ENCODE data around the gene KLHL22.

Gene KLHL22

GRCh38 chr22:20436307-20436767, 59.3 kb downstream of the KLHL22 start:
- no peak for FAIRE-seq
- DNase-seq (ENCODE audit: insufficient read length, low spot score) = no peak
- TF ChIP-seq PAX5 (IDR thresholded peaks at IDR 0.05; ENCODE audit: insufficient read depth, low read length, severe bottlenecking) (no peak), POU2F2 (IDR thresholded peaks at IDR 0.05; ENCODE audit: low read depth, low read length) (no peak), TAF1 (IDR thresholded peaks at IDR 0.05; ENCODE audit: low read depth, low read length) (no peak), SPI1 (IDR thresholded peaks at IDR 0.05; ENCODE audit: low read depth, low read length) (no peak), POLR2AphosphoS5 (IDR thresholded peaks at IDR 0.05; ENCODE audit: low read depth, low read length) (no peak), POLR2A (IDR thresholded peaks at IDR 0.05; ENCODE audit: low read depth, low read length) (no peak)

- FAIRE-seq (no peak), DNase-seq (ENCODE audit: insufficient read length, low spot score) (no peak)
- TF ChIP-seq SPI1 (IDR thresholded peaks at IDR 0.05; ENCODE audit: low read depth, low read length) (no peak), PAX5 (IDR thresholded peaks at IDR 0.05; ENCODE audit: insufficient read depth, low read length, severe bottlenecking) (no peak), POU2F2 (IDR thresholded peaks at IDR 0.05; ENCODE audit: low read depth, low read length) (no peak), POLR2AphosphoS5 (IDR thresholded peaks at IDR 0.05; ENCODE audit: low read depth, low read length) (no peak), TAF1 (IDR thresholded peaks at IDR 0.05; ENCODE audit: low read depth, low read length) (no peak), POLR2A (IDR thresholded peaks at IDR 0.05; ENCODE audit: low read depth, low read length) (no peak)
Measured at GRCh38 chr22:20435436-20436306, 59.9 kb downstream of the KLHL22 start.

GRCh38 chr22:20434773-20435172, 60.8 kb downstream of the KLHL22 start:
- no peak for TF ChIP-seq POLR2AphosphoS5 (IDR thresholded peaks at IDR 0.05; ENCODE audit: low read depth, low read length)
- TF ChIP-seq POLR2A (IDR thresholded peaks at IDR 0.05; ENCODE audit: low read depth, low read length) = no peak
- TF ChIP-seq TAF1 (IDR thresholded peaks at IDR 0.05; ENCODE audit: low read depth, low read length) = no peak
- TF ChIP-seq POU2F2 (IDR thresholded peaks at IDR 0.05; ENCODE audit: low read depth, low read length) = no peak
- no peak for TF ChIP-seq SPI1 (IDR thresholded peaks at IDR 0.05; ENCODE audit: low read depth, low read length)
- TF ChIP-seq PAX5 (IDR thresholded peaks at IDR 0.05; ENCODE audit: insufficient read depth, low read length, severe bottlenecking) = no peak
- FAIRE-seq (no peak), DNase-seq (ENCODE audit: insufficient read length, low spot score) (no peak)

DNA sequence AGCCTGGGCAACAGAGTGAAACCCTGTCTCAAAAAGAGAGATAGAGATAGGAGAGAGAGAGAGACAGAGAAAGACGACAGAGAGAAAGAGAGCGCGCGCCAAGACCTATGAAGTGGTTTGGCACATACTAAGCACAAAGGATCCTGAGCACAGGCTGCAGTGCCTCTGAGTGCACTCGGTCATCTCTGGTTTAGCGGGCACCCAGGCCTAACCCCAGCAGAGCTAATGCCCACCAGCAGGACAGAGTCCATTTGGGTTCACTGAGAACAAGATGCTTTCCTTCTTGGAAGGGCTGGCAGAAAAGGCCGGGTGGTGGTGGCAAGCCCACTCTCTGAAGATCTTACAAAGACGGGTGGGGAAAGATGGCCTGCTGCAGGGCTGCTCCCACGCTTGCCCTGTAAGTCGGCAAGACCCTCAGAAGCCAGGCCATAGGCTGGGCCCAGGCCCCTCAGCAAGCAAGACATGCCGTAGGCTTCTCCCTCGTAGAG, 61.3 kb downstream of the KLHL22 start:
- no peak for FAIRE-seq
- no peak for TF ChIP-seq POLR2A (IDR thresholded peaks at IDR 0.05; ENCODE audit: low read depth, low read length)
- no peak for TF ChIP-seq POLR2AphosphoS5 (IDR thresholded peaks at IDR 0.05; ENCODE audit: low read depth, low read length)
- TF ChIP-seq SPI1 (IDR thresholded peaks at IDR 0.05; ENCODE audit: low read depth, low read length) = no peak
- no peak for TF ChIP-seq POU2F2 (IDR thresholded peaks at IDR 0.05; ENCODE audit: low read depth, low read length)
- TF ChIP-seq TAF1 (IDR thresholded peaks at IDR 0.05; ENCODE audit: low read depth, low read length) = no peak
- TF ChIP-seq PAX5 (IDR thresholded peaks at IDR 0.05; ENCODE audit: insufficient read depth, low read length, severe bottlenecking) = no peak
- no peak for DNase-seq (ENCODE audit: insufficient read length, low spot score)

DNA sequence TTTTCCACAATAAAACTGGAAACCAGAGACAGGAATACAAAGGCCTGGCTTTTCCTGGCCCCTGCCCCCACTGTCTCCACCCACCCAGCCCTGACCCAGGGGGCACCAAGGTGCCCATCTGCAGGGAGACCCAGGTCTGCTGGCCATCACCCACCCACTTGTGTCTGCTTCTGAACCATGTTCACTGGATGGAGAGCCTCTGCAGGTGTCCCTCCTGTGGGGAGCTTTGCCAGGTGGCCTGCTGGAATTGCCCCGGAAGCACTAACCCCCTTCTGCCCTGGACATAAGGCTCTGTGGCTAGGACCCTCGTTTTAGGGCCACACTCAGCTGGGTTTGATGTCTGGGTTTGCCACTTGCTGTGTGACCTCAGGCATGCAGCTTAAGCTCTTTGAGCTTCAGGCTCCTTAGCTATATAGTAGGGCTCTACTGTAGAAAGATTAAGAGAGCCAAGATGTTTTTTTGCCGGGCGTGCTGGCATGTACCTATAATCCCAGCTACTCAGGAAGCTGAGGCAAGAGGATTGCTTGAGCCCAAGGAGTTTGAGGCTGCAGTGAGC, 61.8 kb downstream of the KLHL22 start:
- no peak for DNase-seq (ENCODE audit: insufficient read length, low spot score)
- no peak for FAIRE-seq
- TF ChIP-seq POU2F2 (IDR thresholded peaks at IDR 0.05; ENCODE audit: low read depth, low read length) (no peak), POLR2A (IDR thresholded peaks at IDR 0.05; ENCODE audit: low read depth, low read length) (no peak), SPI1 (IDR thresholded peaks at IDR 0.05; ENCODE audit: low read depth, low read length) (no peak), TAF1 (IDR thresholded peaks at IDR 0.05; ENCODE audit: low read depth, low read length) (no peak)

- TF ChIP-seq POLR2A (IDR thresholded peaks at IDR 0.05; ENCODE audit: low read depth, low read length) (no peak), TAF1 (IDR thresholded peaks at IDR 0.05; ENCODE audit: low read depth, low read length) (no peak), POLR2AphosphoS5 (IDR thresholded peaks at IDR 0.05; ENCODE audit: low read depth, low read length) (no peak), SPI1 (IDR thresholded peaks at IDR 0.05; ENCODE audit: low read depth, low read length) (no peak), PAX5 (IDR thresholded peaks at IDR 0.05; ENCODE audit: insufficient read depth, low read length, severe bottlenecking) (no peak), POU2F2 (IDR thresholded peaks at IDR 0.05; ENCODE audit: low read depth, low read length) (no peak)
- FAIRE-seq (no peak), DNase-seq (ENCODE audit: insufficient read length, low spot score) (no peak)
Measured at GRCh38 chr22:20433191-20433590, 62.4 kb downstream of the KLHL22 start.

GRCh38 chr22:20432244-20432686, 63.3 kb downstream of the KLHL22 start:
- TF ChIP-seq POLR2AphosphoS5 (IDR thresholded peaks at IDR 0.05; ENCODE audit: low read depth, low read length) = no peak
- TF ChIP-seq POLR2A (IDR thresholded peaks at IDR 0.05; ENCODE audit: low read depth, low read length) = no peak
- TF ChIP-seq TAF1 (IDR thresholded peaks at IDR 0.05; ENCODE audit: low read depth, low read length) = no peak
- no peak for TF ChIP-seq SPI1 (IDR thresholded peaks at IDR 0.05; ENCODE audit: low read depth, low read length)
- TF ChIP-seq POU2F2 (IDR thresholded peaks at IDR 0.05; ENCODE audit: low read depth, low read length) = no peak
- no peak for TF ChIP-seq PAX5 (IDR thresholded peaks at IDR 0.05; ENCODE audit: insufficient read depth, low read length, severe bottlenecking)
- FAIRE-seq (no peak), DNase-seq (ENCODE audit: insufficient read length, low spot score) (no peak)

DNA sequence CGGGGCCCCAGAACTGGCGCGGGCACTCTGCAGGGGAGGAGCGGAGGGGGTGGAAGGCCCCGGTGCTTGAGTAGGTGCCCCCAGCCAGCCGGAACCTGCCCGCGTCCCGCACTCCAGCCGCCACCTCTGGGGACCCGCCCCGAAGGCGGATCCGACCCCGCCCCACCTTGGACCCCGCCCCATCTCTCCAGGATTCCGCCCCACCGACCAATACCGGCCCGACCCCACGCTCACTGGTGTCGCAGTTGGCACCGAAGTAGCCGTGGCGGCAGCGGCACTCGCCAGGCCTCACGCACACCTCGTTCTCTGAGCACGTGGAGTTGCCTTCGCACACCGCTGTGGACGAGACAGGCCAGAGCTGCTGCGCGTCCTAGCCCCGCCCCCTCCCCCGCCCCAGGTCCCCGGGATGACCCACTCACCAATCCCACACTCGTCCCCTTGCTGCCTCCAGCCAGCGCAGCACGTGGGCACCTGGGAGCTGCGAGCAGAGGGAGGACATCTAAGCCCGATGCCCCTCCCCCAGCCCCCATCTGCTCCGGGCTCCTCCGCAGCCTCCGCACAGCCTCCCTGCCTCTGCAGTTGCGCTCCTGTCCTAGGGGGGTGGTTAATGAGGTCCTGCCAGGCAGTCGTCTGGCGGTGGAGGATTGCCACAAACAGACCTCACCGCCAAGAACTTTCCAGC, 63.9 kb downstream of the KLHL22 start:
- TF ChIP-seq POLR2AphosphoS5 (IDR thresholded peaks at IDR 0.05; ENCODE audit: low read depth, low read length) = no peak
- no peak for TF ChIP-seq POLR2A (IDR thresholded peaks at IDR 0.05; ENCODE audit: low read depth, low read length)
- no peak for TF ChIP-seq SPI1 (IDR thresholded peaks at IDR 0.05; ENCODE audit: low read depth, low read length)
- no peak for TF ChIP-seq POU2F2 (IDR thresholded peaks at IDR 0.05; ENCODE audit: low read depth, low read length)
- TF ChIP-seq PAX5 (IDR thresholded peaks at IDR 0.05; ENCODE audit: insufficient read depth, low read length, severe bottlenecking) = no peak
- no peak for TF ChIP-seq TAF1 (IDR thresholded peaks at IDR 0.05; ENCODE audit: low read depth, low read length)
- DNase-seq (ENCODE audit: insufficient read length, low spot score) = no peak
- no peak for FAIRE-seq
